DOHH2 (cell line): Measurements from ENCODE around the gene UBTD2.

Source experiments
- H3F3A ChIP-seq: fragments of 200-600 bp; sonication (generic), shearing (Covaris generic); 2 replicates; pipeline ENCODE4 v1.6.0; 2016; ENCODE audit warnings: antibody characterized with exemption, mild to moderate bottlenecking; ENCODE audit not compliant: control insufficient read depth, insufficient read depth
- H3K27ac ChIP-seq: fragments of 200-600 bp; sonication (generic); 2 replicates; pipeline ENCODE4 v1.5.1; 2014; ENCODE audit warnings: low read depth, mild to moderate bottlenecking, low read length, moderate library complexity
- H3K27me3 ChIP-seq: fragments of 200-600 bp; sonication (generic); 2 replicates; pipeline ENCODE4 v1.6.1; 2014; ENCODE audit warnings: mild to moderate bottlenecking, low read length, mixed read lengths; ENCODE audit not compliant: control insufficient read depth
- H3K36me3 ChIP-seq: fragments of 200-600 bp; sonication (generic); 2 replicates; pipeline ENCODE4 v1.6.1; 2014; ENCODE audit warnings: mild to moderate bottlenecking, low read length, moderate library complexity, mixed read lengths; ENCODE audit not compliant: control insufficient read depth
- H3K4me1 ChIP-seq: fragments of 200-600 bp; sonication (generic); 2 replicates; pipeline ENCODE4 v1.6.1; 2014; ENCODE audit warnings: mild to moderate bottlenecking, low read length, mixed read lengths; ENCODE audit not compliant: control insufficient read depth
- H3K4me2 ChIP-seq: fragments of 200-600 bp; sonication (generic); 2 replicates; pipeline ENCODE4 v1.6.0; 2014; ENCODE audit warnings: mild to moderate bottlenecking, low read length, moderate library complexity
- H3K4me3 ChIP-seq: fragments of 200-600 bp; sonication (generic); 2 replicates; pipeline ENCODE4 v1.5.1; 2014; ENCODE audit warnings: mild to moderate bottlenecking, low read length, mixed read lengths
- H3K79me2 ChIP-seq: fragments of 200-600 bp; sonication (generic); 2 replicates; pipeline ENCODE4 v1.6.1; 2014; ENCODE audit warnings: mild to moderate bottlenecking, low read length, mixed read lengths; ENCODE audit not compliant: control insufficient read depth
- H3K9me2 ChIP-seq: fragments of 200-600 bp; sonication (generic); replicated peaks from 2 replicates; pipeline ENCODE4 v1.6.1; 2014; ENCODE audit warnings: mild to moderate bottlenecking, low read length, mixed read lengths; ENCODE audit not compliant: control insufficient read depth
- H3K9me3 ChIP-seq: fragments of 200-600 bp; sonication (generic); 2 replicates; pipeline ENCODE4 v1.6.1; 2014; ENCODE audit warnings: antibody characterized with exemption, low read length, mixed read lengths; ENCODE audit not compliant: control insufficient read depth, insufficient read depth
- H4K20me1 ChIP-seq: fragments of 200-600 bp; sonication (generic); 2 replicates; pipeline ENCODE4 v1.6.0; 2014; ENCODE audit warnings: low read depth, mild to moderate bottlenecking, antibody characterized with exemption, low read length, moderate library complexity; ENCODE audit not compliant: control insufficient read depth, insufficient read depth
- CTCF ChIP-seq: fragments of 200-600 bp; sonication (generic); IDR thresholded peaks from one replicate; pipeline ENCODE4 v1.5.1; 2014; ENCODE audit warnings: antibody characterized with exemption, mild to moderate bottlenecking, low read depth, low read length; ENCODE audit not compliant: poor library complexity, severe bottlenecking
- EZH2phosphoT487 ChIP-seq: fragments of 200-600 bp; sonication (generic); IDR thresholded peaks from 2 replicates; pipeline ENCODE4 v1.6.1; 2017; ENCODE audit warnings: borderline replicate concordance, mild to moderate bottlenecking, antibody characterized with exemption, low read length, moderate library complexity, mixed read lengths

The UBTD2 gene

DNA sequence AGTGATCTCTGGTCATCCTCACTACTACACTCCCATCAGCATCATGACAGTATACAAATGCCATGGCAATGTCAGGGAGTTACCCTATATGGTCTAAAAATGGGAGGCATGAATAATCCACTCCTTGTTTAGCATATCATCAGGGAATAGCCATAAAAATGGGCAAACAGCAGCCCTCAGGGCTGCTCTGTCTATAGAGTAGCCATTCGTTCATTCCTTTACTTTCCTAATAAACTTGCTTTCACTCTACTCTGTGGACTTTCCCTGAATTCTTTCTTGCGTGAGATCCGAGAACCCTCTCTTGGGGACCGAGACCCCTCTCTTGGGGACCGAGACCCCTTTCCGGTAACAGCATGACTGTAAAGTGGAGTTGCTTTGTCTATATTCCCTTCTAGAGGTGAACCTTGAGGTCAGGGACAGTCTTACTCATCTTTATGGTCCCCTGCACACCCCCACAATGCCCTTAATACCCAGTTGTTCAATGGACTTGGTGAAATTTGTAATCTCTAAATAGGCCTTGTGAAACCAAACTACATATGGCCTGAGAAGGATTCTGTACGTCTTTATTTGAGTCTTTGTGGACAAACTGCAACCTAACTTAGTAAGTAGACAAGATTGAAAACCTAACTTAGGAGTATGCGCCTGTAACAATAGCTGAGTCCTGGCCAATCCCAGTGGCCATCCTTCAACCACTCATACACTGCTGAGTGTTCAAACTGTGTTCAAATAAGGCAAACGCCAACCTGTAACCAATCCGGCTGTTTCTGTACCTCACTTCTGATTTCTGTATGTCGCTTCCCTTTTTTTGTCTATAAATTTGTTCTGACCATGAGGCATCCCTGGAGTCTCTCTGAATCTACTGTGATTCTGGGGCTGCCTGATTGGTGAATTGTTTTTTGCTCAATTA lies 32.3 kb upstream of the UBTD2 start:
- Histone ChIP-seq H3K36me3 (no peaks in the 10 kb centered on the region), H3K9me2 (no peaks in the 10 kb centered on the region), H3K4me2 (no peak overlapping the region), H3K27ac (no peak overlapping the region), H4K20me1 (no peaks in the 10 kb centered on the region), H3K9me3 (no peaks in the 10 kb centered on the region), H3K4me1 (peaks cover 34% of the 10 kb centered on the region), H3K79me2 (no peaks in the 10 kb centered on the region), H3K4me3 (no peak overlapping the region), H3F3A (no peaks in the 10 kb centered on the region), H3K27me3 (peaks cover 4% of the 10 kb centered on the region; the same call in 1 of the 2 replicates)
- TF ChIP-seq CTCF (no peak), EZH2phosphoT487 (no peak)

DNA sequence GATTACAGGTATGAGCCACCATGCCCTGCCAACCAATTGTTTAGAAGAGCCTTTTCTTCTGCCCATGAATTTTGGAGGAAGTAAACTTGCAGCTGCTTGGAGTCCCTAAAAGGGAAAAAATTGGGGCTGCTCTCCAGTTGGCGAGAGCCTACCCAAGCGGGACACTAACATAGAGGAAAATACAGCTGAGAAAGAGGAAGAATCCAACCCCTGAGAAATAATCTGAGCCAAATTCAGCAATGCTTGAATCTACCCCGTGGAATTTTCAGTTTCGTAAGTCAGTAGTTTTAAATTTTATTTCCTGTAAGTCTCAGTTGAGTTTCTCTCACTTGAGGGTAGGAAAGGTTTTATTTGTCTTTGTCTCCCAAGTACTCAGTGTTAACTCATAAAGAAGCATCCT lies 30.4 kb upstream of the UBTD2 start:
- Histone ChIP-seq H3K27me3 (peaks cover 4% of the 10 kb centered on the region), H3K4me1 (peaks cover 20% of the 10 kb centered on the region), H3F3A (no peaks in the 10 kb centered on the region), H3K36me3 (no peaks in the 10 kb centered on the region), H3K27ac (no peak overlapping the region), H3K79me2 (no peaks in the 10 kb centered on the region), H3K9me3 (no peaks in the 10 kb centered on the region), H3K9me2 (no peaks in the 10 kb centered on the region), H3K4me2 (no peak overlapping the region), H3K4me3 (no peak overlapping the region), H4K20me1 (no peaks in the 10 kb centered on the region)
- TF ChIP-seq EZH2phosphoT487: no peak
- no peak for TF ChIP-seq CTCF

DNA sequence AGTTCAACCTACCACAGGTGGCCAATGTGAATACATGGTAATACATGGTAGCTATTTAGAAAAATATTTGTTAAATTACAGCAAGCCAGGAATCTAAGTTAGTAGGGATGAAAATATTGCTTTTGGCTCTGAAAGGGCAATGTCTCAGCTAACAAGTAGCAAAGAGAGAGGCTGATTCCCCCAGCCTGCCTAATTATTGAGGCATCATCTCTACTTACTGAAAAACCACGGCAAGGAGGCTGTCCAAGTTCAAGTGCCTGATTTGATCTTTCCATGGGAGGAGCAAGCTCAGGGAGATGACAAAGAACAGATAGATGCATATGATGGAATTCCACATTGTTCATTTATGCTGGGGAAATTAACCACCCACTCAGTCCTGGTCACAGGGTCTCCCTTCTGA lies 28.7 kb upstream of the UBTD2 start:
- H3K9me3 ChIP-seq: no peaks in the 10 kb centered on the region
- TF ChIP-seq EZH2phosphoT487 (no peak), CTCF (no peak)
- H3K9me2 ChIP-seq: no peaks in the 10 kb centered on the region
- H3K36me3 ChIP-seq: no peaks in the 10 kb centered on the region
- H4K20me1 ChIP-seq: no peaks in the 10 kb centered on the region
- no peak overlapping the region for H3K4me2 ChIP-seq
- peaks cover 8% of the 10 kb centered on the region for H3K27me3 ChIP-seq
- no peak overlapping the region for H3K4me3 ChIP-seq
- H3K27ac ChIP-seq: no peak overlapping the region
- H3K4me1 ChIP-seq: peaks cover 20% of the 10 kb centered on the region
- H3K79me2 ChIP-seq: no peaks in the 10 kb centered on the region
- H3F3A ChIP-seq: no peaks in the 10 kb centered on the region
